HG03066 (cell line): ENCODE results near the gene LDLRAD3.
"Not testable (repeated sequence)": the region's sequence is repeated elsewhere in the genome, so short reads cannot be mapped to it uniquely, and the experiment has no call there.

Experiments
- ATAC-seq: cut with Tn5 transposase; IDR thresholded peaks from one replicate; pipeline ENCODE4 v1.9.1; 2021; ENCODE audit warnings: low read depth; ENCODE audit not compliant: unreplicated experiment

LDLRAD3 gene

GRCh38 chr11:36189735-36190134 is 245.9 kb downstream of the LDLRAD3 start:
- not testable (repeated sequence) for ATAC-seq

GRCh38 chr11:36191941-36192340 is 248.1 kb downstream of the LDLRAD3 start:
- no peak for ATAC-seq

- ATAC-seq = no peak
These were observed 248.8 kb downstream of the LDLRAD3 start for GRCh38 chr11:36192425-36193289.

GRCh38 chr11:36193290-36193619 is 249.4 kb downstream of the LDLRAD3 start:
- ATAC-seq = no peak

GRCh38 chr11:36193721-36194120 is 249.9 kb downstream of the LDLRAD3 start:
- no peak for ATAC-seq

GRCh38 chr11:36195496-36196354 is 251.9 kb downstream of the LDLRAD3 start:
- ATAC-seq = no peak

- ATAC-seq = no peak
These were observed 252.6 kb downstream of the LDLRAD3 start for GRCh38 chr11:36196411-36196998.

GRCh38 chr11:36201411-36201810 is 257.5 kb downstream of the LDLRAD3 start:
- no peak for ATAC-seq

GRCh38 chr11:36205536-36205935 is 261.7 kb downstream of the LDLRAD3 start:
- no peak for ATAC-seq

- ATAC-seq = no peak
These were observed 266.7 kb downstream of the LDLRAD3 start for GRCh38 chr11:36210529-36210928.

- ATAC-seq = no peak
These were observed 268.0 kb downstream of the LDLRAD3 start for GRCh38 chr11:36211761-36212430.

GRCh38 chr11:36212564-36213392 is 268.9 kb downstream of the LDLRAD3 start:
- ATAC-seq = no peak

GRCh38 chr11:36213393-36213840 is 269.6 kb downstream of the LDLRAD3 start:
- no peak for ATAC-seq

- ATAC-seq = no peak
These were observed 270.6 kb downstream of the LDLRAD3 start for GRCh38 chr11:36214480-36214879.

- ATAC-seq = no peak
These were observed 271.3 kb downstream of the LDLRAD3 start for GRCh38 chr11:36214976-36215692.

GRCh38 chr11:36215693-36216060 is 271.8 kb downstream of the LDLRAD3 start:
- no peak for ATAC-seq

- no peak for ATAC-seq
These were observed 272.3 kb downstream of the LDLRAD3 start for GRCh38 chr11:36216061-36216615.

GRCh38 chr11:36218283-36218921 is 274.5 kb downstream of the LDLRAD3 start:
- no peak for ATAC-seq
